NCI-H82 (cell line): ENCODE measurements around the gene ACTL7B.
"Not testable (repeated sequence)": the region's sequence is repeated elsewhere in the genome, so short reads cannot be mapped to it uniquely, and the experiment has no call there.

Experiments used
- DNase-seq: peaks from one replicate; lab custom pipeline; 2025; lab: John Stamatoyannopoulos, UW

Gene ACTL7B, protein sequence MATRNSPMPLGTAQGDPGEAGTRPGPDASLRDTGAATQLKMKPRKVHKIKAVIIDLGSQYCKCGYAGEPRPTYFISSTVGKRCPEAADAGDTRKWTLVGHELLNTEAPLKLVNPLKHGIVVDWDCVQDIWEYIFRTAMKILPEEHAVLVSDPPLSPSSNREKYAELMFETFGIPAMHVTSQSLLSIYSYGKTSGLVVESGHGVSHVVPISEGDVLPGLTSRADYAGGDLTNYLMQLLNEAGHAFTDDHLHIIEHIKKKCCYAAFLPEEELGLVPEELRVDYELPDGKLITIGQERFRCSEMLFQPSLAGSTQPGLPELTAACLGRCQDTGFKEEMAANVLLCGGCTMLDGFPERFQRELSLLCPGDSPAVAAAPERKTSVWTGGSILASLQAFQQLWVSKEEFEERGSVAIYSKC

DNA sequence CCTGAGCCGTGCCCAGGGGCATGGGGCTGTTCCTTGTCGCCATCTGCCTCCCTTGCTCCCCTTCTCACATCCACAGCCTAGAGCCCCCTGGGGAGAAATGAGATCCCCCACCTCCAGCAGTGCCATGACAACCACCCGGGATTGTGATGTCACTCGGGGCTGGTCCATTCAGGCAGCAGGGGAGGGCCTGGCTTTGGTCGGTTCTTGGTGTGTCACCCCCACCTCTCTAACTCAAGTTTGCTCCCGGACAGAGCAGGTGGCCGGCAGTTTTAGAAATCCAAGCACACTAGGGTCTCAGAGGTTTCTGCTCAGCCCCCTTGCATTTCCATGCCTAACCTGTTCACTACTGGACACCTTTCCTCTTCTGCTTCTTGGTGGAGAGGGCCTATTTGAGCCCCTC is at the start of gene ACTL7B:
ACTL7B (minus strand) TSS at position 99 of the 400 bp plus-strand sequence; CDS start at position 43, 56 bp downstream.
- DNase-seq, result no peak

DNA sequence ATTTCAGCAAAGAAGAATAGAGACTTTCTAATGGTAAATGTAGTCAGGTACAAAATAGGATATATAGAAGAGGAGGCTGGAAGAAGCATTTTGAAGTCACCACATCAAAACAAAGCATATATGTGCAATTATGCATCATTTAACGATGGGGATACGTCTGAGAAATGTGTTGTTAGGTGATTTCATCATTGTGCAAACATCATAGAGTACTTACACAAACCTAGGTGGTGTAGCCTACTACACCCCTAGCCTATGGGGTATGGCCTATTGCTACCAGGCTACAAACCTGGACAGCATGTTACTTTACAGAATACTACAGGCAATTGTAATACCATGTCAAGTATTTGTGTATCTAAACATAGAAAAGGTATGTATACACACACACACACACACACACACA is 49.7 kb upstream of the ACTL7B start:
- DNase-seq, result no peak

DNA sequence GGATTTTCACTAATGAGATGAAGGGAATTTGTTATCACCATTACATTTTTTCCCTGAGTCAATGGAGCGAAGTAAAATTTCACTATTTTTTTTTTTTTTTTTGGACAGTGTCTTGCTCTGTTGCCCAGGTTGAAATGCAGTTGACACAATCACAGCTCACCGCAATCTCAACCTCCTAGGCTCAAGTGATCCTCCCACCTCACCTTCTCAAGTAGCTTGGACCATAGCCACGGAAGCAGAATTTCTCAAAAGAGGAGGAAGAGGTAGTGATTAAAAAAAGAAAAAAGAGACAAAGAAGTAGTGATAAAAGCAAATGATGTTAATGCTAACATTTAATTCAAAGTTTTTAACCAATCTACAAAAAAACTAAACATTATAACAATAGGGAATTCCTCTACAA is 48.4 kb upstream of the ACTL7B start:
- no peak for DNase-seq

DNA sequence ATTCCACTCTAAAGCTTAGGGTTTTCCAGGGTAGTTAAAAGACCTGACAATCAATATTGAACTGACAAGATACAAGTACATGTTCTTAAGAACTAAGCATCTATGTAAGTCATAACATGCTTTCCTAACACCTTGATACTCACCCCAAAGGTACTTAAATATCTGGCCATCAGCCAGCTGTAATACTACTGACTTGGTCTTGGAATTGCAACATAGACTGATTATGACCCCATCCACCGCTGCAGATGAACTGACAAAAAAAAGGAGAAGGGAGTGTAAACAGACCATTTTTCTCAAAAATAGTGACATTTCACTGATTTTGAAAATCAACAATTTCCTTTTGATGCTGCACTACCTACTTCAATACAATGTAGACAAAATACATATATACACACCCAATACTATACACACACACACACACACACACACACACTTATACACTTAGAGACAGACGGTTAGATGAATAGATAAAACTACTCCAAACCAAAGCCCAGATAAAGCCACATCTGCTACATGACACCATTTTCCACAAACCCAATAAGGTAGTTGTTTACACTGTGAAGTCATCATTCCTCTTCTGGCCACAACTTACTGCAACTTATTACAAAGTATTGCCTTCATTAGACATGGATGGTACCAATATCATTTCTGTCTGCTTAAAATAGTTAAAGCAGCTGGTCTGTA is 47.8 kb upstream of the ACTL7B start:
- no peak for DNase-seq

DNA sequence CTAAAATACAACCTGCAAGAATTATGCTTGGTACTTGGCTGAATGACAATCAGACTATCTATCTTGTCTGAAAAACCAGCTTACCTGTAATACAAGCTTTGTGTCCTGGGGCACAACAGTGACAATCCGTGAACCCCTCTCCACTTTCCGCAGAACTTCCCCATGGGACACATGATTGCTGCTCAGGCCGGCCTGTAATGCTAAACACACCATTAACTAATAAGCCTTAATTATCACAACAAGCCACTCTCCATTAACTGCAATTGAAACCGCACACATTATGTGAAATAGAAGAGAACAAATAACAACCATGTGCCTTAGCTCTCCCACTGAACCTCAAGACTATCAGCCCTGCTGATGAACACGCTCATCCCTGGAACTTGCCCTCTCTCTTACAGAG is 44.4 kb upstream of the ACTL7B start:
- no peak for DNase-seq

DNA sequence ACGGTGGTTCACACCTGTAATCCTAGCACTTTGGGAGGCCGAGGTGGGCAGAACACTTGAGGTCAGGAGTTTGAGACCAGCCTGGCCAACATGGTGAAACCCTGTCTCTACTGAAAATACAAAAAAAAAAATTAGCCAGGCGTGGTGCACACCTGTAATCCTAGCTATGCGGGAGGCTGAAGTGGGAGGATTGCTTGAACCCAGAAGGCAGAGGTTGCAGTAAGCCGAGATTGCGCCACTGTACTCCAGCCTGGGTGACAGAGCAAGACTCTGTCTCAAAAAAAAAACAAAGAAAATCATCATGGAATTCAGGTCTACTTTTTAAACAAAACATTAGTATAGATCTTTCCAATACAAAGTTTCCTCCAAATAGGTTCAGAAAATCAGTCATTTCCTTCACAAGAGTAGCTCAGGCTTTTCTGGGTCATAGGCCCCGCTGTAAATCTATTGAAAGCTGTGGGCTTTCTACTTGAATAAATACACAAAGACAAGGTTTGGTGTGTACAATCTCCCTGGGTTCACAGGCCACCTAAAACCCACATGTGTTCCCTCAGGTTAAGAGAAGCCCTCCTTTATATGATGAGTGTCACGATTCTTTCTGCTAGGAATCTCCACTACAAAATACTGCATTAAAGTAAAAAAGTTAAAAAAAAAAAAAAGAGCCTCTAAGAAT is 43.4 kb upstream of the ACTL7B start:
- not testable (repeated sequence) for DNase-seq

DNA sequence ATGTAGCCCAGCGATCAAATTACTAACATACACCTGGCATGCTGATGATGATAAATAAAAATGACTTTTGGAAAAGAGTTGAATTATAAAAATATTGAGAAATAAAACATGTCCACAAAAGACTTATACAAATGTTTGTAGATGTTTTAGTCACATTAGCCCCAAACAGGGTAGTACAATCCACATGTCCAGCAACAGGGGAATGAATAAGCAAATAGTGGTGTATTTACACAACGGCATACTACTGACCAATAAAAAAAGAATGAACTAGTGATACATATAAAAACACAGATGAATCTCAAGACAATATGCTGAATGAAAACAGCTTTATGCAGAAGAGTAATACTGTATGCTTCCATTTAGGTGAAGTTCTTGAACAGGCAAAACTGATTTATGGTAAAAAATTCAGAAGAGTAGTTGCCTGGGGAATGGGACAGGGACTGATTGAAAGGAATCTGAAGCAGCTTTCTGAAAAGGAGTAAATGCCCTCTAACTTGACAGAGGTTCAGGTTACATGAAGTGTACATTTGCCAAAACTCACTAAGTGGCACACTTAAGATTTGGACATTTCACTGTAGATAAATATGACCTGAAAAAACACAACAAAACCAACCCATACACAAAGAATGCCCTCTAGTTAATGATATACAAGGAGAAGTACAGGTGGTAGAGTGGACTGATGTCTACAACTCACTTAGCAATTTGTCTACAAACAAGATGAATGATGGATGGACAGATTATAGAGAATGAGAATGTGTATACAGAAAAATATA is 41.7 kb upstream of the ACTL7B start:
- DNase-seq, result no peak

DNA sequence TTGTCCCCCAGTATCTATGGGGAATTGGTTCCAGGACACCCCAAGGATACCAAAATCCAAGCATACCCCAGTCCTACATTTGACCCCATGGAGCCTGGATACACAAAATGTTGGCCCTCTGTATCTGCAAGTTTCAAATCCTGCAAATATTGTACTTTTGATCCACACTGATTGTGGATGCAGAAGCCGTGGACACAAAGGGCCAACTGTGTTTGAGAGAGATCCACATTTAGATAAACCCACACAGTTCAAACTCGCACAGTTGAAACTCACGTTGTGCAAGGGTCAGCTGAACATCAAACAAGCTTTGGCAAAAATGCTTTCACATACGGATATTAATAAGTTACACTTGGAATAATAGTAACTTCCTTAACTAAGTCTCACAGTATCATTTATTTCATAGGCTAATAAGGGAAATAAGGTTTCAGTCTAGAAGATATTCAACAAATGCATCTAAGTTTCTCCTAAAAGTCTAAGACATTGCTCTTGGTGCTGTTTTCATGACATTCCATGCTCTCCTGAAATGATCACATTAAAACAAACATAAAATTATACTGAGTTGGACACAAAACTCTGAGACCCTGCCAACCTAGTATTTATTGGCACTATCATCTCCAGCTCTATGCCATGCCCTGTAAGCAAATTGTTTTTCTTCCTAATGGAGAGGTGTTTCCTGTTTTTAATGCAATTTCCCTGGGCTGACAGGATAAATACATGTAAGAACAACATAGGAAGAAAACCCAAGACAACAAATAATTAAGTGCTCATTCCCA is 38.6 kb upstream of the ACTL7B start:
- no peak for DNase-seq

DNA sequence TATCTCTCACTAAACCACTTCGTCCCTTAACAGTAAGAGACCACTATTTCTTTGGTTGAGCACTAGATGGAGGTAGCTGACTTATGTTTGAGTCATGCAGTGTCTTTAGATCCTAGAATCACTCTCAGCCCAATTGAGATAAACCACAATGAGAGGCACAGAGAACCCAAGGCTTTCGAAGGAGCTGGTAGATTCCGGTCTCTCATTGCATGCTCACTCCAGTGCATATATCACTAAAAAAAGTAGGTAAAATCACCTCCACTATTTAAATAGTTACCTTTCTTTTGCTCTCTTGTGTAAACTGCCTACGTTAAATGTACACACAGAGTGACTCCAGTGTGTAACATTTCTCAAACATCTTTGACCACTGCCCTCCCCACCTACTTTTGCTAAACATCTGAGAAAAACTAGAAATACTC is 33.9 kb upstream of the ACTL7B start:
- DNase-seq, result peak; percentile 13

DNA sequence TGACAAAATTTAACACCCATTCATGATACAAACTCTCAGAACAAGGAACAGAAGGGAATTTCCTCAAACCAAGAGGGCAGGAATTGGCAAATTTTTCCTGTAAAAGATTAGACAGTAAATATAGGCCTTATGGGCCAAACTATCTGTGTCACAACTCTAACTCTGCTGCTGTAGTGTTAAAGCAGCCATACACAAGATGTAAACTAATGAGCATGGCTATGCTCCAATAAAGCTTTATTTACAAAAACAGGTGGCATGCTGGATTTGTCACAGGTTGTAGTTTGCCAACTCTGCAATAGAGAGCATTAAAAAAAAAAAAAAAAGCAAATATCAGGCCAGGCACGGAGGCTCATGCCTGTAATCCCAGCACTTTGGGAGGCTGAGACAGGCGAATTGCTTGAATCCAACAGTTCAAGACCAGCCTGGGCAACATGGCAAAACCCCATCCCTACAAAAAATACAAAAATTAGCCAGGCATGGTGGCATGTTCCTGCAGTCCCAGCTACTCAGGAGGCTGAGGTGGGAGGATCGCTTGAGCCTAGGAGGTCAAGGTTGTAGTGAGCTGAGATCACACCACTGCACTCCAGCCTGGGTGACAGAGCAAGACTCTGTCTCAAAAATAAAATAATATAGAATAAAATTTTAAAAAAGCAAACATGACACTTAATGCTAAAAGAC is 30.9 kb upstream of the ACTL7B start:
- not testable (repeated sequence) for DNase-seq

DNA sequence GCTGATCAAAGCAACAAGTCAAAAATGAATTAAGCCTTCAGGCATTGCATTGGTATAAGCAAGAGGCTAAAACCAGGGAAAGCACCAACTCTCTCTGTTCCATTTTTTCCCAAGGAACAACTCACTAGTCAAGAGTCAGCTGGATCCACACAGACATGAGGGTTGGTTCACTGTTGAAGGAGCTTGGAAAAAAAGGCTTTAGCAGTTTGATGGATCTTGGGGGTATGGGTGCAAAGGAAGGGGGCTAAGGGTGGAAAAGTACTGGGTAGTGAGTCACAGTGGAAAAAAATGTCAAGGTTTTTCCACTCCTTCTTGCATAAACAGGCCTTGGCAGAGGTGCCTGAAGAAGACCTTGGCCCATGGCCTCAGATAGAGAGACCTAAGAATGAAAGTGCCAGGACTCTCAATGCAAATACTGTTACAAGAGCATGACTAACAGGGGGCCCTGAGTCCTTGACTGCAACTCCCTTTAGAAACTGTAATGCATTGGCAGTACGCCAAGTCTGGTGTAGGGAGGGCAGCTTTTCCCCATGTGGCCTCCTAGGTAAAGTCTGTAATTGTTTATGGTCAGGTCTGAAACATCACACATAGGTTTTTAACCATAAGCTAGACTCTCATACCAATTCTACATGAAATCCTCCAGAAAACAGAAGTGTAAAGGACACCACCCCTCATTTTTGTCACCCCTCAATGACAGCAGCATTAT is 30.0 kb upstream of the ACTL7B start:
- peak; percentile 80 for DNase-seq

DNA sequence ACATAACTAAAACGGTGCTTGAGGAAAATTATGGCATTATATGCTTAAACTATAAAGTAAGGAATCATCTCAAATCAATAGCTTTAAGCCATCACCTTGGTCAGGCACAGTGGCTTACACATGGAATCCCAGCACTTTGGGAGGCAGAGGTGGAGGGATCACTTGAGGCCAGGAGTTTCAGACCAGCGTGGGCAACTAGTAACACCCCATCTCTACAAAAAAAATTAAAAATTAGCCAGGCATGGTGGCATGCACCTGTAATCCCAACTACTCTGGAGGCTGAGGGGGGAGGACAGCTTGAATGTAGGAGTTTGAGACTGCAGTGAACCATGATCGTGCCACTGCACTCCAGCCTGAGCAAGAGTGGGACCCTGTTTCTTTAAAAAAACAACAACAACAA is 28.9 kb upstream of the ACTL7B start:
- DNase-seq, result no peak

DNA sequence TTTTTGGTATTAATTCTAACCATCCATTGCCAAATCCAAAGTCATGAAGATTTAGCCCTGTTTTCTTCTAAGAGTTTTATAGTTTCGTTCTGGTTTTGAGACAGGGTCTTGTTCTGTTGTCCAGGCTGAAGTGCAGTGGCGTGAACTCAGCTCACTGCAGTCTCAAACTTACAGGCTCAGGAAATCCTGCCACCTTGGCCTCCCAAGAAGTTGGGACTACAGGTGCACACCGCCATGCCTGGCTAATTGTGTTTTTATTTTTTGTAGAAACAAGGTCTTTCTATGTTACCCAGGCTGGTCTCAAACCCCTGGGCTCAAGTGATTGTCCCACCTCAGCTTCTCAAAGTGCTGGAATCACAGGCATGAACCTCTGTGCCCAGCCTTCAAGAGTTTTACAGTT is 27.3 kb upstream of the ACTL7B start:
- DNase-seq, result no peak

DNA sequence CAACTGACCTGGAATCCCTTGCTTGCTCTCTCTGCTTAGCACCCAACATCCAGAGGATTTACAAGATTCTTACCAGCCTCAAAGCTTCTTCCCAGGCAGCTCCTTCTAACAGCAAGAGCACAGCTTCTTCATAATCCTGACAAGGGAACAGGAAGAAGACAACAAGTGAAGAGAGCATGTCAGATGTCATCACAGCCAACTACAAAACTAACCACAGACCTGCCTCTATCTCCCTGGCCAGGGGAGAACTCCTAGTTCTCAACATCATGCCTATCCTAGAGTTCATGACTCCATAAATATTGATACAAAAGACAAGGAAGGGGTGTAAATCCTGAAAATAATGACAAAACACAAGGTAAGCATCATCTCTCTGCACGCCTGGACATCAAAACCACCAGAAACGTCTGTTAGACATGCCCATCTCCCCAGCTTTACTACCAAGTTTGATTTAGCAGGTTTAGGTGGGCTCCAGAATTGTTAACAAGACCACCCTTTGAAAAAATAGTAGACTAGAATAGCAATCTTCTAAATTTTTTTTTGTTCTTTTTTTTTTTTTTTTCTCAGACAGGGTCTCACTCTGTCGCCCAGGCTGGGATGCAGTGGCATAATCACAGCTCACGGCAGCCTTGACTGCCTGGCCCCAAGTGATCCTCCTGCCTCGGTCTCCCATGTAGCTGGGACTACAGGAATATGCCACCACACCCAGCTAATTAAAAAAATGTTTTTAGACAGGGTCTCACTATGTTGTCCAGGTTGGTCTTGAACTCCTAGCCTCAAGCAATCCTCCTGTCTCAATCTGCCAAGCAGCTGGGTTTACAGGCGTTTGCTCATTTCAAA is 26.5 kb upstream of the ACTL7B start:
- no peak for DNase-seq

DNA sequence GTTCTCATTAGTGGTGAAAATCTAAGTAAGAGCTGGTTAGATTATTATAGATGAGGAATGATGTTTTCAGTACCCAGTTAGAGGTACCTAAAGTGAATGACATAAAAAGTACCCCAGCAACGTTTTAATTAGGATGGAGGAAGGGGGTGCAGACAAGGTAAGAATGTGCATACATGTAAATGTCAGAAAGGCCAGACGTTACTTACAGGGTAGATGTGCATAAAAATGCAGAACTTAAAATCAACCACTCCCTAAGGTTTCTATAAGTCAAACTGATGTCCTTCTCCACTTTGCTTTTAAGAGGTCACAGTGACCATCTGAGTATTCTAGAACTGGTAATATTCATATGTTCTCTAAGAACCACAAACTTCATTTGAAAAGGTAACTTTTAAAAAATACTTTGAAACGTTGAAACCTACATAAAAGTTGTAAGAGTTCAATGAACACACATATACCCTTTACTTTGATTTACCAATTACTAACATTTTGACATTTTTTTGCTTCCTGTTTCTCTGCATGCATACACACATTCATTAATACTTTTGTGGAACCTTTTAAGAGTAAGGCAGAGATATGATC is 25.0 kb upstream of the ACTL7B start:
- DNase-seq, result no peak

DNA sequence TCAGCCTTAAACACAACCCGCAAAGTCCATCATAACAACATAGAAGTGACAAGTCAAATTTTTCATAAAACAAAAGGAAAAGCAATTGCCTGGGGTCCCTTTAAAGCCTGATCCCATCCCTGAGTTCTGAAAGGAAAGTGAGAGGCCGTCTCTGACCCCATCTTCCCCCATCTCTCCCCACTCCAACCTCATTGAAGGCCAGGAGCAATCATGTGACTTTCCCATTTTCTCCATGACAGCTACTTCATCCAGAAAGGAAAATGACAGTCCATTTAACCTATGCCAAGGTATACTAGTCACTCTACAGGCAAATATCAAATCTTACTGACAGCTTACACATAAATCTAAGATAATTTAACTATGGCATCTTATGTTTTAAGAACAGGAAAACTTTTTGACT is 21.7 kb upstream of the ACTL7B start:
- DNase-seq, result no peak

DNA sequence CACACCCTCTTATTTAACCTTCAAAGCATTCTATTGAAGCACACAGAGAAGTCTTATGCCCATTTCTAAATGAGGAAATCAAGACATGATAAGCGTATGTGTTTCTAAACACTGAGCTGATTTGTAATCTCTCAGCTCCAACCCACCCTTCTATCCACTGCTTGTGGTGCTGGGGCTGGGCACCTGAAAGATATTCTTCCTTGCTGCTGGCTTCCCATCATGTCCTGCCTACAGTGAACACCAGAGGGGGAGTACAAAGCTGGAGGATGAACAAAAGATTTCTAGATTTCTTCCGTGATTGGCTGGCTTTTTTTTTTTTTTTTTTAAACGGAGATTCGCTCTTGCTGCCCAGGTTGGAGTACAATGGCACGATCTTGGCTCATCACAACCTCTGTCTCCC is 20.6 kb upstream of the ACTL7B start:
- DNase-seq, result no peak

DNA sequence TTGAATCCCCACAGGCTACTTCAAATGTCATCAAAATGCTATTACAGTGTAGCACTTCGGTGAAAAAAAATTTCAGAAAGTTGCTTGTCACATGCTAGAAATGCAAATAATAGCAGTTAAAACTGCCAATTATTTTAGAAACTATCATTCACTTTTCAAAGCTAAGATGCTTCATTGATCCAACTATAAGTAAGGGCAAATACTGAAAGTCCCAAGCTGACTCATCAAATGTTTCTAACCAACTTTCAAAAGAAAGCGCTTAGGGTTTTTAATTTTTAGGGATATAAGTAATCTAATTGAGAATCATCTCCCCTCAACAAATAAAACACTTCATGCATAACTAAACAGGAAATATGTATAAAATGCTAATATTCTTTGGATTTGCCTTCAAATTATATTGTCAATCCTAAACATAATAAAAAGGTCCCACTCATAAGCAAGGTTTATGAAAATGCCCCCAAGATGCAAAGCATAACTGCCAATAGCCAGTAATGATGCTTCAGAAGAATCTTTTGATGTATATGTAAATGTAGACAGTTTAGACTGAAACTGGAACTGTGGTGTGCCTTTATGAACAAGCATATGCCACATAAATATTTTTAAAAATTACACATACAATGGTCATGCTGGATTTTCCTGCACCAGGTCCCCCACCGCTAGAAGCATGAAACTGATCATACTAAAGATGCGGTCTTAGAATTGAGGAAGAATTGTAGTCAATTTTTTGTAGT is 18.4 kb upstream of the ACTL7B start:
- DNase-seq, result no peak
